Ureter (tissue), 1 donor: Measurements from ENCODE around the gene NAA80. TPM values are rescaled to one million over a fixed set of nuclear protein-coding genes. Genes with fewer than 3 reads are reported as not detected.
"Not testable (repeated sequence)": the region's sequence is repeated elsewhere in the genome, so short reads cannot be mapped to it uniquely, and the experiment has no call there.

ENCODE experiments used
- DNase-seq: peaks from one replicate; pipeline ENCODE4 v3.0.0-alpha.2; 2020; ENCODE audit warnings: low spot score
- total RNA-seq: library from RNA; stranded (reverse); gene quantifications from one replicate; pipeline ENCODE4 v1.2.4, GENCODE V29; 2023
- donor health status: DM: yes; HTN: yes; CAD: no.

The NAA80 gene
- total RNA-seq, 1 donor from 2014 or later: 10.7 TPM

DNA sequence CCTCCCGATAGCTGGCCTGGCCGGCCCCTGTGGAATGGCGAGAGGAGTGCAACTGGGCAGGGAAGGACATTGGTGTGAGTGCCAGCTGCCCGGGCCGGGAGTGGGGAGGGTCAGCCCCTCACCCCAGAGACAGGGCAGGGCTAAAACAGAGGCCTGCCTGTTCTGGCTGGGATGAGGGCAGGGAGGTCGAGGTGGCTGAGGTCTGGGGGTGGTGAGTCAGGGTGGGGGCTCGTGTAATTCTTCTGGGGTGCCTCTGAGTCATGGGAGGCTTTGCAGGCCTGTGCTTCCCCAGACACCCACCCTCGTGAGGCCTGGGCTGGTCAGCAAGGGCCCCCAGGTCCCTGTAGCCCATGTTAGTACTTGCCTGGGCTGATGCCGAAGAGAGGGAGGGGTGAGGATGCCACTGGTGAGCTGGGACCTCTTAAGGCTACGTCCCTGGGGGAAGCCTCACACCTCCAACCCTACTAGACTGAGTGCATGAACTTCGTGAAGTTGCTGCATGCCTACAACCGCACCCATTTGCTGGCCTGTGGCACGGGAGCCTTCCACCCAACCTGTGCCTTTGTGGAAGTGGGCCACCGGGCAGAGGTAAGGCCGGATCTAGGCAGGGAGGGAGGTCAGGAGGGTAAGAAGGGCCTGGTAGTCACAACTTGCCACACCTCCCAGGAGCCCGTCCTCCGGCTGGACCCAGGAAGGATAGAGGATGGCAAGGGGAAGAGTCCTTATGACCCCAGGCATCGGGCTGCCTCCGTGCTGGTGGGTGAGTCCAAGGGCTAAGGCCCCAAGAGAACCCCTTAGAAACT is 28.6 kb downstream of the NAA80 start:
- no peak for DNase-seq

DNA sequence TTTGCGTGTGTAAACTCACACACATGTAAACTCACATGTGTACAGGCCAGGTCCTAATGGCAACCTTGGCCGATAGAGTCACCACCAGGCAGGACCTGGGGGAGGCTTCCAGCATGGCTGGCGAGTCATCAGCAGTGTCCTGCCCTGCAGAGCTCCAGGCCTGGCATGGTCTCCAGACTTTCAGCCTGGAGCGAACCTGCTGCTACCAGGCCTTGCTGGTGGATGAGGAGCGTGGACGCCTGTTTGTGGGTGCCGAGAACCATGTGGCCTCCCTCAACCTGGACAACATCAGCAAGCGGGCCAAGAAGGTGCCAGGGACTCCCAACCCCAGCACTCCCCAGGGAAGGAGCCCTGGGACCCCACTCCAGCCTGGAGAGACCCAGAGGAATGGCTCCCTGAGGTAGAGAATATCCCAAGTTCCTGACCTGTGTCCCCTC is 29.2 kb downstream of the NAA80 start:
- peak; percentile 44 for DNase-seq

DNA sequence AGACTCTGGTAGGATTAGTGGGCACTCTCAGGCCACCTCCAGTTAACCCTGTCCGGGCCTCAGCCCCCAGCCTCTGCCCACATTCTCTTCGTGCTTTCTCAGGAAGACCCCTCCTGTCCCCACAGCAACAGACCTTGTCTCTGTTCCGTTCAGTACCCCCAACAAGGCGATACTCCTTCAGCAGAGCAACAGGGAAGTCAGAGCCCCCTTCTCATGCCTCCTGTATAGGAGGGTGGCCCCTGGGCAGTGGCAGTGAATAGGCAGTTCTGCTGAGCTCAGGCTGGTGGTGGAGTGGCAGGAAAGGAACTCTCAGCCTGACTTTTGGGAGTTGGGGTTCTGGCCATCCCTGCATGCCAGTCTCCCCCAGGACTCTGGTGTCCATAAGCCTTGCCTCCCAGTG is 29.7 kb downstream of the NAA80 start:
- DNase-seq: no peak

DNA sequence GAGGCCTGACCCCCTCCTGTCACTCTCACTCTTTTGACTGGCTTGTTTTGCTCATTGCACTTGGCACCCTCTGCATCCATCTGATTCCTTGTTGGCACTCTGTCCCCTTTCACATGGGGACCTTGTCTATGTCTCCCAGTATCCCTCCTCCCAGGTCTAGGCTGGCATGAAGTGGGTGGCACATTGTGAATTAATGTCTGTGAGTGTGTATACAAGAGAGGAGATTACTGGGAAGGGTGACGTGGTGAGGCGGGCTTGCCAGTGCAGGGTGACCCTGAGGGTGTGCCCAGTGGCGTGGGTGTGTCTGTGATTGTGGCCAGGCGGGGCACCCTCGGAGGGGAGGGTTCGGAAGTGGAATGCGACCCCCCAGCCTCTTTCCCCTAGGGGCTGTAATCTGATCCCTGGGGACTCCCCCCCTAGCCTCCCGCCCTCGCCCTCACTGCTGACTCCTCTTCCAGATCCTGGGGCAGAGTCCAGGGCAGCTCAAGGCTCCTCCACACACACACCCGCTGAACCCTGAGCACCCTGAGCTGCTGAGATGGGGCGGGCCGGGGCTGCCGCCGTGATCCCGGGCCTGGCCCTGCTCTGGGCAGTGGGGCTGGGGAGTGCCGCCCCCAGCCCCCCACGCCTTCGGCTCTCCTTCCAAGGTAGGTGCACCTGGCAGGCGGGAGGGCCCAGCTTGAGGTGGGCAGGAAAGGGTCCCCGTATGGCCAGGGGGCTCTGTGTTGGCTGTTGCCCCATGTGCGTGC is 30.3 kb downstream of the NAA80 start, which contains the start of gene SEMA3B:
SEMA3B (plus strand) TSS at position 445 of the 749 bp plus-strand sequence; CDS start at position 539, 94 bp downstream.
- DNase-seq: peak; percentile 84

DNA sequence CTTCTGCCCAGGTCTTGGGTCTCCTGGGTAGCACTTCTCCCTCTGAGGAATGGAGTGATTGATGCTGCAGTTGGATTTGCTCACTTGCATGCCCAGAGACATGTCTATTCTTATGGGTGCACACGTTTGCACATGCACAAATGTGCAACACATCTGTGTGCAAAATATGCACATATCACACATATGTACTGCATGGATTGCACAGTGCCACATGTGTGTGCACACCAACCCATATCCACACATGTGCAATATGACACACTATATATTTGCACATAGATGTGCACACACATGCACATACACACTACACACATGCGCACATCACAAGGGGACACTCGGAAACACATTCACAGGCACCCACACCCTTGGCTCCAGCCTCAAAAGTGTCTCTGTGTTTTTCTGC is 30.9 kb downstream of the NAA80 start:
- DNase-seq: no peak

DNA sequence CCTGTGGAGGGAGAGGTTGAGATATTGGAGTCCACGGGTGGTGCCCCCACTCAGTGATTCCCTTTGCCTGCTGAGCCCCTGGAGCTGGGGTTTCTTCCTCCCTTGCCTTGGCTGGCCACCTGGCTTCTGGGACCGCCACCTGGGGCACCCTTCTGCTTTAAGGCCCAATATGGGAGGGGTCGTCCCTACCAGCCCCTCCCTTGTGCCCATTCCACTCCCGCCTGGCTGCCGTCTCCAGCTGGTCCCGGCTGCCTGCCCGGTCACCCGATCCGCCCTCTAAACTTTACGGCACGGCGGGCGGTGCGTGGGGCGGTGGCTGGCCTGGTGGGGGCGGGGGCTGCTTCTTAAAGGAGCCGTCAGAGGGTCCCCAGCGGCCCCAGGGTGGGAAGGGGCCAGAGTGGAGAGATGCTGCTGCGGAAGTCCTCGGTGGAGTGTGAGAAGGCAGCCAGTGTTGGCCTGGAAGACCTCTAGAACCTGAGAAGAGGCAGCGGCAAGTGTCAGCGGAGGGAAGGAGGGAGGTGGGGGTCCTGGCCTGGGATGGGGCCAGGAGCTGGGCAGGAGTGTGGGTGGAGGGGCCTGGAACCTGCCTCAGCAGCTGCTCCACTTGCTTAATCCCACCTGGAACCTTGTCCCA is 31.8 kb downstream of the NAA80 start:
- no peak for DNase-seq

DNA sequence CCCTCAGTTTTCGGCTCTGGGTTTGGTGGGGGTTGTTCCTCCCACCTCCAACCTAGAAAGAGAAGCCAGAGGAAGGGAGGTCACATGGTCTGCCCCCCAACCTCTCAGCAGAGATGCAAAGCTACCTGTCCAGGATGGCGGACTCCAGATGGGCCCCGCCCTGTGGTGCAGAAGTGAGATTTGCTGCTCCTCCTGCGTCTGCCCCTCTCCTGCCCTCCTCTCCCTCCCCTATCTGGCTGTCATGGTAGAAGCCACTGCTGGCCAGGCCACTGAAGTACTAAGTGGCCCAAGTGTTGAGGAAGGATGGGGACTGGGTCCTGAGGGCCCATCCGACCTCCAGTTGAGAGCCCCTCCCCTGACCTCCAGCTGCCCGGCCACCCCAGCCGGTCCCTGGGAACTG is 32.4 kb downstream of the NAA80 start:
- DNase-seq: no peak

DNA sequence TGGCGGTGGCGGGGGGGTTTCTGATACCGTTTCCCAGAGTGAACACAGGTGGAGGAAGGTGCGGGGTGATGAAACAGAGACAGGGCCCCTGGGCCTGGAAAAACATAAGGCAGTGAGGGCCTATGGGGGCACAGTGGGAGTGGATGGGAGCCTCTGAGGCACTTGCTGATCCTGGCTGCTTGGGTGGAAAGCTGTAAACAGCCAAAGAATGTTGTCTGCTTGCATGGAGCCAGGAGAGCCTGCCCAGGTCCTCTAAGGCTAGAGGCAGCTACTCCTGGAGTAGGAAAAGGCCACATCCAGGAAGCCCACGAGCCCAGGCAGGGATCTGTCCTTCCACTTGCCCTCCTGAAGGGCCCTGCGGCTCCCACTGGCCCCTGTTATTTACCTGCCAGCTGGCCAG is 33.2 kb downstream of the NAA80 start:
- DNase-seq: no peak

DNA sequence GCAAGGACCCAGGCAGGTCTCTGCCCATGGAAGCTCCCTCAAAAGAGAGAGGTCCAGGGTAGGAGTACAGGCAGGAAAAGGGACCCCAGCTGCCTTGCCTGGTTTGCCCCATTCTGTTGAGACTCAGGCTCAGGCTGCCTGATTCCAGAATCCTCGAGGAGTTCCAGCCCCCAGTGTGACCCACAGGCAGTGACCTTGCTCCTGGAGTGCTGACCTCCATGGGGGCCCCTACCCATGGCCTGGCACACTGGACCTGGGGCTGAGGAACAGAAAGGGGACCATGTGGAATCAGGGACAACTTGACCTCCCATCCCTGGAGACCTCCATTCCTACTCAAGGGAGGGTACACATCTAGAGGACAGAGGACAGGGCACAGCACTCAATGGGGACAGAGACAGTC is 33.6 kb downstream of the NAA80 start:
- DNase-seq: no peak

DNA sequence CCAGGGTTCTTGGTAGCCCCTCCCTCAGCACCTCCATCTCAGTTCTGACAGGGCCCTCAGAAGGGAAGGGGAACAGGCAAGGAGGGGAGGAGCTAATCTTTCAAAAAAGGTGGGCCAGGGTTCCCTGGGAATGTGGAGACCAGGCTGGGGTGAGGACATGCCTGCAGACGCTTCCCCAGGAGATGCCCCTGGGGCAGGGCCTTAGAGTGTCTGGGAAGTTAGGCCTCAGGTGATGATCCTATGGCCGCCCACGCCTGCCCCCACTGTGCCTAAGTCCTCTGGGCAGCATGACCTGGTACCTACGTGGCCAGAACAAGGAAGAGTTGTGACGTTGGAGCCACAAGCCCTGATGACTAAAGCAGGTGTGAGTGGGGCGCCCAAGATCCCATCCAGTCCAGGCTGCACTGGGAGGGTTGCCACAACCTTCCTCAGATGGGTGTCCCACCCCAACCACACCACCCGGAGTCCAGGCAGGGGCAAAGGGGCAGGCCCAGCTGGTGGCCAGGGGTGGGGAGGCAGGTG is 34.2 kb downstream of the NAA80 start:
- no peak for DNase-seq

DNA sequence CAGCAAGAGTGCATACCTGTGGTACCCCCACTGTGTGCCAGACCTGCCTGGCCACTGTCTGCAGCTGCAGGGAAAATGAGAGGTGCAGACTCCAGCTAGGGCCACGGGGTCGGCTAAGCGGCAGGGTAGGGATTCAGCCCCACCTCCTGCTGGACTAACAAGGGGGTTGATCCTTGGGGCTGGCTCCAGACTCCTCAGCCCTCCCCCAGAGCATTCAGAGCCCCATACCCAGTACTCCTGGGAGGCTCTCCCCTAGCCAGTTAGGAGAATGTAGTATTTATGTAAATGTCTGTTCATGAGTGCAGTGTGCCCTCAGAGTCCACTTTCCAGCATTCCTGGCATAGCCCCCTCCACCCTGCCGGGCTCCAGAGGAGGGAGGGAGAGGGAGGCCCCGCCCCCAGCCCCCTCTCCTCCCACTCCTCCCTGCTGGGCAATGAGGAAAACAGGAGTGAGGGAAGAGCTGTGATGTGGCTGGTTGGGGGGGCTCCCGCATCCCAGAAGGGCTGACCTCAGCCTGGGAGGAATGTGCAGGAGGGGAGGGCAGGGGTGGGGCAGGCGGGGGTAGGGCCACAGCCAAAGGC is 34.7 kb downstream of the NAA80 start:
- peak; percentile 86 for DNase-seq

DNA sequence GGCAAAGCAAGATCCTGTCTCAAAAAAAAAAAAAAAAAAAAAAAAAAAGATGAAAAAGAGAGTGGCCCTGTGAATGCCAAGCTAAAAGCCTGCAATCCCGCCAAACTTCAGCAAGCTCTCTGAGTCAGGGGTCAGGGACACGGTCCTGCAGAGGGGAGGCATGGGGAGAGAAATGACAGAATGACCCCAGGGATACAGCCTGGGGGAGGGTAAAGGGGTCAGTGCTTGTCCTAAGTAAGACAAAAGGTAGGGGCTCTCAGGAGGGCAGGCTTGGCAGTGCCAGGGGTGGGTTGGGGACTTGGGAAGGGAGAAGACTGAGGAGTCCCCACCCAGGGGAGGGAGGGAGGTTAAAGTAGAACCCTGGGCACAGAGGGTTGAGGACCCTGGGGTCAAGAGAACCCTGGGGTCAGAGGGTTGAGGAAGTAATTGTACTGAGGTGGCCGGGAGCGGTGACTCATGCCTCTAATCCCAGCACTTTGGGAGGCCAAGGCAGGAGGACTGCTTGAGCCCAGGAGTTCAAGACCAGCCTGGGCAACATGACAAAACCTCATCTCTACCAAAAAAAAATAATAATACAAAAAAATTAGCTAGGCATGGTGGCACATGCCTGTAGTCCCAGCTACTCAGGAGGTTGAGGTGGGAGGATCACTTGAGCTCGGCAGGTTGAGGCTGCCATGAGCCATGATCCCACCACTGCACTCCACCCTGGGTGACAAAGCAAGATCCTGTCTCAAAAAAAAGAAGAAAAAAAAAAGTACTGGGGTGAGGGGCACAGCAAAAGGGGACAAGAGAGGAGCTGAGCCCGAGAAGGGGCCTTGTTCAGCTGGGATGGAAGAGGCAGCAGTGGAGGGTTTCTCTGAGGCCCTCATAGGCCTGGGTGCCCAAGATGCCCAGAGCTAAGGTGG is 35.5 kb downstream of the NAA80 start:
- no peak for DNase-seq

DNA sequence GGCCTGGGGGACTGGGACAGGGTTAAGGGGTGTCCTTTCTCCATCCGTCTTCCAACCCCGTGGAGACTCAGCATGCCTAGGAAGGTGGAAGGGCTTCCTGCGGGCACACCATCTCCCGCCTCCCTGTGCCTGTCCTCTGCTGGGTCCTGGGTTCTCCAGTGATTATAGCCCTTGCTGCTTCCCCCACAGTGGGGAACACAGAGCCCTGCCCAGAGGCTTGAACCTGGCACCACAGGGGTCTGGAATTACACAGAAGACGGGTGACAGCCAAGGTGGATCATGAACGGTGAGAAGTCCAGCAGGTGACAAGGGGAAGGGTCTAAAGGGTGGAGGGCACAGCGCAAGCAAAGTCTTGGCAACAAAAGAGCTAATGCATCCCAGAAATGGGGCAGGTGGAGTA is 36.4 kb downstream of the NAA80 start:
- DNase-seq: no peak

DNA sequence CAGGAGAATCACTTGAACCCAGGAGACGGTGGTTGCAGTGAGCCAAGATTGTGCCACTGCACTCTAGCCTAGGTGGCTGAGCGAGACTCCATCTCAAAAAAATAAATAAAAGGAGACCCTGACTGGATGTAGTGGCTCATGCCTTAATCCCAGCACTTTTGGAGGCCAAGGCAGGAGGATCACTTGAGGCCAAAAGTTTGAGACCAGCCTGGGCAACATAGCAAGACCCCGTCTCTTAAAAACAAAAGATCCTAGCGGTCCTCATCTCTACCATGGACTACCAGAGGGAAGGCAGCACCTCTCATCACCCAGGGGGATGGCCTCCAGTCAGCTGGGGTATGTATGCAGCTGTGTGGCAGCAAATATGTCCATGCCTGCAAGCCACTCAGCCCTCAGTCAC is 37.0 kb downstream of the NAA80 start:
- DNase-seq: not testable (repeated sequence)

DNA sequence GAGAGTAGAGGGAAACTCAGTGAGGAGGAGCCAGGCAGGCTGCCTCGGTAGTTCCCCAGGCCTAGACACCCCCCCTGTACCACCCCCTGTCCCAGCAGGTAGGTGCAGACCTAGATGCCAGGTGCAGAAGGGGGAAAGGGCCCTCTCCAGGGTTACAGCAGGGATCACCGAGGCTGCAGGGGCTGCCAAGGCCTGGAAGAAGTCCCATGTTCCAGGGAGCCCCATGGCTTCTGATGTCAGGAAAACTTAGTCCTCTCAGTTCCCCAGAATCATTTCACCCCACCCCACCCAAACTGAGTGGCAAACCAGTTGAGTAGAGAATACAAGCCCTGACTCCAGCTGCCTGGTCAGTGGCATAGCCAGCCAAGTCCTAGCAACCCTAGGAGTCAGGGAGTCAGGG is 37.7 kb downstream of the NAA80 start:
- no peak for DNase-seq

DNA sequence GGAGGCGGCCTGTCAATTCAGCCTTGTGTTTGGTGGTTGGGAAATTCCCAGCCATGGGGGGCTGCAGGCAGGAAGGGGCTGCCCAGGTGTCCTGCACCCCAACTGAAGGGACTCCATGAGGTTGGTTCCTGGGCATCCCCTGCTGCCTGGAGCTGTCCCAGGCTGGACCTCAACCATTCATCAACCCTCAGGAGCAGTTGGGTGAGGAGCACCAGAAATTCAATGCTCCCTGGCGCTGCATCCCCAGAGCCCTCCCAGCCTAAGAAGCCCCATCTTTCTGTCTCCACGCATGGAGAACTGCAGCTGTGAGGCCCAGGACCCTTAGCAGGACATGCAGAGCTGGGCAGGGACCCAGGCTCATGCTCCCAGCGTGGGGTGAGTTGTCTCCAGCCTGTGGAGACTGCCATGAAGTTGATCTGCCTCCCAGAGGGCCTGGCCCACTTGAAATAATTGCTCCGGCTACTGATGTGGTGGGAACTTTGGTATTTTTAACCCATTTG is 38.2 kb downstream of the NAA80 start:
- no peak for DNase-seq

DNA sequence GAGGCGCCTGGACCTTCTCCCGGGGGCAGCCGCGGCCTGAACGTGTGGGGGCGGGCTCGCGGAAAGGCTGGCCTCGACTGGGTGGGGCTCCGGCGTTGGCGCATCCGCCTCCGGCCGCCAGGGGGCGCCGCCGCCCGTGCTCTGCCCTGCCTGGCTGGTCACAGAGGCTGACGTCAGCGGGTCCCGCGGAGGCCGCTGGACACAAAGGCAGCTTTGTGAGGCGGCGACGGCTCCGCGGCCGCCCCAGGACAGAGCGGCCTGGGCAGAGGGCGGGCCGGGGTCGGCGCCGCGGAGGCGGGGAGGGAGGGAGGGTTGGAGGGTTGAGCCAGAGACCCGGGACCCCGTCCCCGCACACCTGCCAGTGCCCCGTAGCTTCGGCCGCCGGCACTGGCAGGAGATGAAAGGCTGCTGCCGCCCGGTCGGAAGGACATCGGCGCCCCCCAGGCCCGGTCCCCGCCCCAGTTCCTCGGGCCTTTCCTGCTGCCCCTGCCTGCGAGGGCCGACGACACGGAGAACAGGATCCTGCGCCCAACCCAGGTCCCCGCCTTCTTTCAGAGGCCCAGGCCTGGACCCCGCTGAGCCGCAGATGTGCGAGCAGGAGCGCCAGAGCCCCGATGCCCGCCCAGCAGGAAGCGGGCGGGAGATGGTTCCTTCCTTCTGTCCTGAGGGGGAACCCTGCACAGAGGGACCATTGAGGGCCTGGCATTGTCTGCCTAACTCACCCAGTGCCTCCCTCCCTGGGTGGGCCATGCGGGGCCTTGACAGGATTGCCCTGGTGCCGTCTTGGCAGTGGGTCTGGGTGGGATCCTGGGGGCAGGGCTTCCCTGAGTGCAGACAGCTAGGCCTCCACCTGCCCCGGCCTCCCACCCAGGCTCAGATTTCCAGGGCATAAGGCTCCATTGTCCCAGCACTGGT is 38.9 kb downstream of the NAA80 start:
- DNase-seq: peak; percentile 93

DNA sequence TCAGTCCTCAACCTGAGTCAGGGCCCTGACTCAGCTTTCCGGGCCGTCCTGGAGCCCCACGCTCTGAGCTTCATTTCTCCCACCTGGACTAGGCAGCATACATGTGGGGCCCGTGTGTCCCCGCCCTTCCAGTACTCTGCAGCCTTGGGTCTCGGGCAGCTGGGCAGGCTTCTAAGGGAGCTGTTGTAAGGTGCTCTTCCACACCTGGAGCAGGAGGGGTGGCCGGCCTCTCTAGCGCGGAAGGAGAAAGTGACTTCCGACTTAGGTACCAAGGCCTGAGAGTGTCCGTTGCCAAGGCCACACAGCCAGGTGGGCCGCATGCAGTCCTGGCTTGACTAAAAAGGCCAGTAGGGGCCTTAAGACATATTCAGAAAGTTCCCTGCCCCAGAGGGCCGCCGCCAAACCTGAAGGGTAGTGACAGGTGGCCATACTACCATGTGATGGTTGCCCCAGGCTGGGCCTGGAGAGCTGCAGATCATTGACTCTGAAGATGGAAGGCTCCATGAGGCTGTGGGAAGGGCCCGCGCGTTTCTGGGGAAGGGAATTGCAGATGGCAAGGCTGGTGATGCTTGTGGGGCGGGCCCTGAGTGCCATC is 39.7 kb downstream of the NAA80 start:
- DNase-seq: no peak

DNA sequence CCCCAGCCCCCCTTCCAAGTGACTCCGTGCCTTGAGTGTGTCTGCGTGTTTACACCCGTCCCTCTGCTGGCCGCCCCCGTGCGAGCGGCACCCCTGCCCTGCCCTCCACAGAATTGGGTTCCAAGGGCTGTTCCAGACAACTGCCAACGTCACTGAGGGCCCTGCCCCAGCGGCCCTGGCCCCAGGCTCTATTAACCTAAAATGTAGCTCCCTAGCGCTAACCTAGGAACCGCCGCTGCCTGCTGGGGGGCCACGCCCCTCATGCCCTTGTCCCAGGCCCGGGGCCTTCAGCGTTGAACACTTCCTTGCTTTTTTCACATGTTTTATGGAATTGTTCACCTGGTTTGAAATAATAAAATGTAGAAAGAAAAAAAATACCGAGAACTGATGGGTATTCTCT is 40.2 kb downstream of the NAA80 start:
- no peak for DNase-seq
